Islet precursor cell (in vitro differentiated cells): ENCODE data around the gene SYN1.
"Not testable (repeated sequence)": the region's sequence is repeated elsewhere in the genome, so short reads cannot be mapped to it uniquely, and the experiment has no call there.

Source experiments
- DNase-seq: peaks from one replicate; pipeline ENCODE4 v3.0.0-alpha.2; 2018

The SYN1 gene

DNA sequence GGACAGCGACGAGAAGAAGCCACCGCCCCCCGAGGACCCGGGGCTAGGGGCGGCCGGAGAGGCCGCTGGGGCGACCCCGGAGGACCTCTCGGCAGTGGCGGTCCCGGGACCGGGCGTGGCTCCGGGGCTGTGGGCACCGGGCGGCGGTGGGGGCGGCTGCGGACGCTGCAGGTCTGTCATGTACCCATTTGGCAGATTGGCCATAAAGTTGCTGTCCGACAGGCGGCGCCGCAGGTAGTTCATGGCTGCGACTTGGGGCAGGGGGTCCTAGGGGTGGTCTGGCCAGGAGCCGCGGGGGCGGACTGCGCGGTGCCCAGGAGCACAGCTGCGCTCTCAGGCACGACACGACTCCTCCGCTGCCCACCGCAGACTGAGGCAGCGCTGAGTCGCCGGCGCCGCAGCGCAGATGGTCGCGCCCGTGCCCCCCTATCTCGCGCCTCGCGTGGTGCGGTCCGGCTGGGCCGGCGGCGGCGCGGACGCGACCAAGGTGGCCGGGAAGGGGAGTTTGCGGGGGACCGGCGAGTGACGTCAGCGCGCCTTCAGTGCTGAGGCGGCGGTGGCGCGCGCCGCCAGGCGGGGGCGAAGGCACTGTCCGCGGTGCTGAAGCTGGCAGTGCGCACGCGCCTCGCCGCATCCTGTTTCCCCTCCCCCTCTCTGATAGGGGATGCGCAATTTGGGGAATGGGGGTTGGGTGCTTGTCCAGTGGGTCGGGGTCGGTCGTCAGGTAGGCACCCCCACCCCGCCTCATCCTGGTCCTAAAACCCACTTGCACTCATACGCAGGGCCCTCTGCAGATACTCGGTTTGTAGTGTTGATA, at the start of gene SYN1:
SYN1 (minus strand) TSS at position 372 of the 817 bp plus-strand sequence; CDS start at position 243, 129 bp downstream.
- DNase-seq: peak; percentile 83

- DNase-seq: not testable (repeated sequence)
Observed at GRCh38 chrX:47665797-47666196, 46.1 kb upstream of the SYN1 start.

DNA sequence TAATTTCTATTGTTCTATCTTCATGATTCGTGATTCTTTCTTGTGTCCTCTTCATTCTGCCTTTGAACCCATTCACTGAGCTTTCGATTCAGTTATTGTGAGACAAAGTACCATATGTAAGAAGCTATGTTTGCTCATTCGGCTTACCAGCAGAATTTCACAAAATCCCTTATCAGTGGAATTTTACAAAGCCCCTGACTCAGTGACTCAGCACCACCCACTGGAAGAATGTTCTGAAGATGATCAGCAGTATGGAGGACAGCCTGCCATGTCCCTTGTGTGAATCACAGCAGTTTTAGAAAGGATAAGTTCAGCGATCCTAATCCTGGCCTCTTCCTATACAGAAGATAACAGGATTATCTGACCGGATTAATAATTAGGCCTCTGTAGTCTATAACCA, 45.1 kb upstream of the SYN1 start:
- DNase-seq: no peak

DNA sequence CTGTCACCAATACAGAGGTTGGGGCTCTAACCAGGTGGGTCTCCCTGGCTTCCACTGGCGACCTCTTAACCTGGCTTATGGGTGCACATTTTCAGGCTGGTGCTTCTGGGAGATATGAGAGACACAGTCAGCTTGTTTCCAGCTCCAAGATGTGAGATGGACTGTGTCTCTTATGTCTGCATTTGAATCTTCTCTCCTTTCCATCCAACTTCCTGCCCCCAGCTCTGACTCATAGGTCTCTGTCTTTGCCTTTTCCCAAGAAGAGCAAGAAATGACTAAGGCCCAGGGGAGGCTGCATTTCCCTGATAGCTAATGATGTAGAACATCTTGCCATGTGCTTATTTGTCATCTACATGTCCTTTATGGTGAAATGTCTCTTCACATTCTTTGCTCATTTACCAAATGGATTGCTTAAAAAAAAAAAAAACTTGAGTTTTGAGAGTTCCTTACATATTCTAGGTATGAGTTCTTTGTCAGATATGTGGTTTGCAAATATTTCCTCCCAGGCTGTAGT, 42.5 kb upstream of the SYN1 start:
- peak; percentile 75 for DNase-seq

- no peak for DNase-seq
Observed at GRCh38 chrX:47661539-47661938, 41.9 kb upstream of the SYN1 start.

GRCh38 chrX:47659421-47659726, 39.7 kb upstream of the SYN1 start:
- no peak for DNase-seq

DNA sequence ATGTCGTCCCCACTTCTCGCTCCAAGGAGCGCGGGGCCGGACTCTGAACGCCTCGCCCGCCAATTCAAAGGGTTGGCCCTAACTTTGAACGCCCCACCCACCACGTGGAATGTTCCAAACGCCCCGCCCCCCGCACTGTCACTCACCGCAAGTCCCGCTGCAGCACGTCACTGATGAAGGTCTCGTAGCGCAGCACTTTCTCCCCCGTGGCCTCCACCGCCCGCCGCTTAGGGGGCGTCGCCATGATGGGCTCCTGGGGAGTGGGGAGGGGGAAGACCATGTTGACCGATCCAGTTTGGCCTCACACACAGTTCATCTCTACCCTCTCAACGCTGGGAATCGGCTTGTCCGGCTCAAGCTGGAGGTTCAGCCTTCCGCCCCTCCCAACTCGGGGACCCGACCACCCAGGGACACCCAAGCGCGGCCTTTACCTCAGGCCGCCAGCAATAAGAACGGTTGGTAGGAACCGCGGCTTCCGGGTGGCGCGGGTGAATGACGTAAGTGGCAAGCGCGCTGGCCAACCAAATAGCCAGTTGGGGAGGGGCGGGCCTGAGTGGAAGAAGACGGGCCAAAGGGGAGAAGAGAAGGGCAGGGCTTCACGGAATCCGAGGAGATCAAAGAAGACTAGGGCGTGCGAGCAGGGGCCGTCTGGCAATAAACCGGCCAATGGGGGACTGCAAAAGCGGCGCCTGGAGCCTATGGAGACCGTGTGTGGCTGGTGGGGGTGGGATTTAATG, 39.2 kb upstream of the SYN1 start, which contains the start of gene UXT:
UXT (minus strand) TSS at position 497 of the 737 bp plus-strand sequence; CDS start at position 244, 253 bp downstream.
- DNase-seq: peak; percentile 97

GRCh38 chrX:47658301-47658683, 38.6 kb upstream of the SYN1 start:
- DNase-seq: no peak

DNA sequence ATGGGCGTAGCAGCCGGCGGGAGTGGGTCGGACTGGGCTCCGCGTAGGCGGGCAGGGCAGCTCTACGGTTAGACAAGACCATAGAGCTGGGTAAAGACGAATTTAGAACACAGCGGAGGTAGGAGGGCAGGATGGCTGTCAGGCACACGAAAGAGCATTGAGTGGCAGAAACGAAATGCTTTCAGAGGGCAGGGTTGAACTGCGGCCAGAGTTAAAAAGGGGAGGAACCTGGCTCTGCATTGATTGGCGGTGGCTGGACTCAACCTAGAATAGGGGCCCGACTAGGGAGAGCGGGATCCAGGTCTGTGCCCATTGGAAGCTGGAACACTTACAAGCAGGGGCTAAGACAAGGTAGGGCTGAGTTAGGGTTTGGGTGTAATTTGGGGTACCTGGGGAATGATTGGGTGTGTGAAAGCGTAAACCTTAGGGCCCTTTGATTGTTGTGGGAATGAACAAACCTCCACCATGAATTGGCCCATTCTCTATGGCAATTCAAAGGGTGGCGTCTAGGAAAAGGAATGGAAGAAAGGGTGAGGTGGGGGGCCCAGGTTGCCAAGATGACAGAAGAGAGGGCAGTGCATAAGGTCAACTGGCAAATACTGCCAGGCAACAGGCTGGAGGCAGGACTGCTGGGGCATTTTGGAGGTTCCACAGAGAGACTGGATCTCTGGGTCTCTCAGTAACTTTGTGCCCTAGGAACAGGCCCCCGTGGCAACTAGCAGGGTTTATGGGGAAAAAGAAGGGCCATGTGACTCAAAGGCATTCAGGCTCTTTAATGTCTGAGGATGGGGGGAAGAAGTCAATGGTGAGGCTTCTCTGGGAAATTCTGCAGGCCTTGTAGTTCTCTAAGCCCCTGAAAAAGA, 31.6 kb upstream of the SYN1 start:
- DNase-seq: peak; percentile 29

DNA sequence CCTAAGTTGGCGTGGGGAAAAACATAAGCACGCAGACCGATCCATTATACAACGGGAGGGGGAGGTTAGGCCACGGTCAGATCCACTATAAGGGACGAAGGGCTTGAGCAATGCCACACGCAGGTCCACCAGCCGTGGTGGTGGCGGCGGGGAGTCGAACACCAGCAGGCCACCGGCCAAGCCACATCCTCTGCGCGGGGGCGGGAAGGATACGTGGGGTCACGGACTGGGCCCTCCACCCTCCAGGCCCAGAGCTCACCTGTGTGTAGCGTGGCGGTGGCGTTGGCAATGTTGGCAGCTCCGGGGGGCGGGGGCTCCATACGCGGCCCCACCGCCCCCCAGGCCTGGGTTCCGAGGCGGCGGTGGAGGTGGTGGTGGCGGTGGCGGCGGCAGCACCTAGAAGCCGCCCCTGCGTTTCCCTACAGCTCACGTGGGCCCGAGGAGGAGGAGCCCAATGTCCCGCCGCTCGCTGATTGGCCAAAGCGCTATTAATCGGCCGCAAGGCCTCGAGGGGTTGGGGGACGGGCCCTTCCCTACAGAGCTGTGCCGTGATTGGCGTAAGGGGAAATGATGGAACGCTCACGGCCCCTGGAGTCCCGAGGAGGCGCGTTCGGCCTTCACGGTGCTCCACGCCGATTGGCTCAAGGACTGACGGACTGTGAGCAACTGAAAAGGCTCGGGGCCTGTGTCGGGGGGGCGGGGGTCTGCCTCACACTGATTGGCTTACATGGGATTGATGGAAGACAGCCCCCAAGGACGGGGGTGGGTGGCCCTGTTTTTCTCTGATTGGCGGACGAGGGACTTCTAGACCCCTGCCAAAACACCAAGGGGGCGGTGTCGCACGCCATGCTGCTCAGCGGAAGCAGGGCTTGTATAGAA, 30.7 kb upstream of the SYN1 start, which contains the start of gene ELK1:
ELK1 (minus strand) TSS at position 400 of the 879 bp plus-strand sequence. CDS start 9,122 bp downstream, outside the sequence.
- peak; percentile 99 for DNase-seq

GRCh38 chrX:47649781-47650163, 30.1 kb upstream of the SYN1 start:
- peak; percentile 24 for DNase-seq

- DNase-seq: peak; percentile 23
Observed at GRCh38 chrX:47649271-47649670, 29.6 kb upstream of the SYN1 start.

- DNase-seq: peak; percentile 15
Observed at GRCh38 chrX:47648376-47648775, 28.7 kb upstream of the SYN1 start.

DNA sequence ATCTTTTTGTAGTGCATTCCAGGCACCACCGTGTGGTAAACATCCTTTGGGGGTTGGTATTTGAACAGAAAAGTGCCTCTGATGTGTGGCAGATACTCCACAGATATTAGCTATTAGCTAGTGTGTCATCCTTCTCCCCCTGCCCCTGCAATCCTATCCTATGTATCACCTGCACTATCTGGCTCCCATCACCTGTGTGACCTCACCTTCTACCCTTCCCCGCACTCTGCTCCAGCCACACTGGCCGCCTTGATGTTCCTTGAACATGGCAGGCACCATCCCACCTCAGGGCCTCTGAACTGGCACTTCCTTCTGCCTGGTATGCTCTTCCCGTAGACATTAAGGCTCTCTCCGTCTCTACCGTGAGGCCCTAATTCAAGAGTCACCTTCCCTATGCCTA, 27.0 kb upstream of the SYN1 start:
- peak; percentile 82 for DNase-seq

DNA sequence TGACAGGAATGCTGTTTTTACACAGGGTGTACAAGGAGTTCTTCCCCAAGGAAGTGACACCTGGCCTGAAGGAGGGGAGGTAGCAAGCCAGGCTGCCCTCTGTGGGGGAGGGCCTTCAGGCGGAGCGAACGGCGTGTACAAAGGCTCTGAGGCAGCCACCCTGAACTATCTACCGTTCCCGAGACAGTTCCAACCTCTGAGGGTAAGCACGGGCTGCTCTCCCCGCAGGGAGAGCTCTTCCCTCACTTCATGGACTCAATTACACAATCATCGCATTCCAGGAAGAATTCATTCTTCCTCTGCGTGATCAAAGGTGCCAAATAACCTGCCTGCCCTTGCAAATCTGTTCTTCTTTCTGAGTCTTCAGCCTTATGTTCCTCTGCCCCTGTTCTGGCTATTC, 25.9 kb upstream of the SYN1 start:
- peak; percentile 61 for DNase-seq

DNA sequence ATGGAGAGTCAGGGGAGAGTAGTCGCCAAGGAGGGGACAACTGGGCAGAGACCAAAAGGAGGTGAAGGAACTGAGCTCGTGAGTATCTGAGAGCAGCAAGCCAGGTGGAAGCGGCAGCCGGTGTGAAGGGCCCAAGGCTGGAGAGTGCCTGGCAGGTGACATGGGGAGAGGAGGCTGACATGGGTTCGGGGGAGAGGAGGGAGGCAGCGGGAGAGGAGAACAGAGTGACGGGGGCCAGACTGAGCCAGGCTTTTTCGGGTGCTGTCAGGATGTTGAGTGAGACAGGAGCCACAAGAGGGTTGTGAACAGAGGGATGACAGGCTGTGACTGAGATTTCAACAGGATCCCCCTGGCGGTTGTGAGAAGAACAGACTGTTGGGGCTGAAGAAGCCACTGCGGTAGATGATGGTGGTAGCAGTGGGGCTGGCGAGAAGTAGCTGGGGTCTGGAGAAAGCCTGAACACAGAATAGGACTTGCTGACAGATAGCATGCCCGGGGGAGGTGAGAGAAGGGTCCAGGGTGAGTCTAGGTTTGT, 25.0 kb upstream of the SYN1 start:
- peak; percentile 68 for DNase-seq

DNA sequence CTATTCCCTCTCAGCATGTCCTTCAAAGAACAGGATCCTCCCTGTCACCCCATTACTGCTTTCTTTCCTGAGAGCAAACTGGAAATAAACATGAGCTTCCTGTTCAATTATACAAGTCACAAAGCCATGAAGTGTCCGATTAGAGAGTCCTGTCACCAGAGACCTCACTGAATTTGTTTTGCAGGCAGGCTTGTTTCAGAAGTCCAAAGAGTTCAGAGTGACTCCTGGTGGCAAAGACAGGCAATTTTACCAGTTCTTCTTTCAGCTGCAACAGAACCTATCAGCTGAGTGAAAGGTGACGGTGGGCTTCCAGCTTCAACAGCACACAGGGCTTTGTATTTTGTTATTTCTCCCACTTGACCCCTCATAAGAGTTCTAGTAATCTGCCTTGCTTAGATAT, 24.3 kb upstream of the SYN1 start:
- DNase-seq: no peak

- no peak for DNase-seq
Observed at GRCh38 chrX:47638816-47639215, 19.2 kb upstream of the SYN1 start.

GRCh38 chrX:47637546-47638195, 18.0 kb upstream of the SYN1 start:
- DNase-seq: peak; percentile 87

- DNase-seq: no peak
Observed at GRCh38 chrX:47634871-47635575, 15.4 kb upstream of the SYN1 start.
